Measurements from ENCODE around the gene ZCWPW1. TPM values are rescaled to one million over a fixed set of nuclear protein-coding genes. Genes with fewer than 3 reads are reported as not detected.
A peak's percentile ranks its signal among the peaks of the same experiment; 100 is the strongest.

ZCWPW1 gene
- total and polyA plus RNA-seq, 2 donors (not counting 1 experiment from before 2014, with no cell fraction given) = 11.3 to 28.0 TPM

GRCh38 chr7:100428967-100429636 lies 599 bp upstream of the ZCWPW1 start:
- WGBS (ENCODE audit: insufficient coverage) = 0% methylated on average over 30 of the region's 40 CpGs
- H3K4me1 Mint-ChIP-seq = peaks cover 41% of the 10 kb centered on the region
- H3K4me3 ChIP-seq (ENCODE audit: control extremely low read depth in 1 of 5, extremely low read depth in 1 of 5, insufficient read depth in 1 of 5, low read depth in 2 of 5, low read length in 4 of 5) = peak overlapping the region; percentile 73 to 91 (median 85)

More at GRCh38 chr7:100428967-100429636, 599 bp upstream of the ZCWPW1 start:
- H3K27me3 ChIP-seq (replicated peaks in 1 of 4; ENCODE audit: control extremely low read depth in 1 of 4, control insufficient read depth in 3 of 4, insufficient read depth in 4 of 4, low read length in 3 of 4) = no peaks in the 10 kb centered on the region
- peak overlapping the region; percentile 100 for H3K9ac ChIP-seq (ENCODE audit: low read length)
- peak overlapping the region; percentile 84 for H3K4me2 ChIP-seq (replicated peaks; ENCODE audit: low read depth, low read length, poor library complexity, severe bottlenecking)
- POLR2A ChIA-PET = interaction anchor here (0.5 to 3.5 kb wide), 41 partner anchors 7 to 1996 kb away, joined by 3 to 44 read pairs (median 5); partner anchors contain the start of genes AP4M1, FBXO24, GNB2 and GPC2
- Mint-ChIP-seq H3K9me3 (ENCODE audit: insufficient read depth) (no peaks in the 10 kb centered on the region), H3K27ac (peak overlapping the region; percentile 100), H3K4me3 (peak overlapping the region; percentile 97), H3K27me3 (no peaks in the 10 kb centered on the region)
- H3K9me3 ChIP-seq (ENCODE audit: control extremely low read depth in 1 of 3, control insufficient read depth in 2 of 3, insufficient read depth in 1 of 3, low read length in 2 of 3) = peaks cover 0 to 7% (median 0%) of the 10 kb centered on the region in 3 donors
- H4K20me1 ChIP-seq (ENCODE audit: control insufficient read depth, insufficient read depth, low read length, poor library complexity, severe bottlenecking) = peaks cover 37% of the 10 kb centered on the region
- CTCF ChIA-PET = interaction anchor here (0.7 to 3.4 kb wide), 9 partner anchors 14 to 347 kb away, joined by 3 to 19 read pairs (median 4); no protein-coding TSS in a partner anchor
- peak overlapping the region; percentile 63 for H2AFZ ChIP-seq (ENCODE audit: insufficient read depth, low read depth, low read length, poor library complexity, severe bottlenecking)
- H3K79me2 ChIP-seq (ENCODE audit: control insufficient read depth, insufficient read depth, low read length) = peaks cover 27% of the 10 kb centered on the region
- peaks cover 5 to 27% of the 10 kb centered on the region in 2 experiments for H3K36me3 ChIP-seq (replicated peaks in 1 of 2; ENCODE audit: control extremely low read depth in 1 of 2, control insufficient read depth in 1 of 2, extremely low read depth in 1 of 2, insufficient read depth in 2 of 2, low read length in 1 of 2)
- intact Hi-C loops (cut with micrococcal nuclease) = loop anchor here (1.0 to 2.0 kb wide), 13 partner anchors 7 to 302 kb away; partner anchors contain the start of genes AGFG2, FBXO24, LAMTOR4 and LRCH4
- H3K27ac ChIP-seq (ENCODE audit: low read length in 2 of 2) = peak overlapping the region; percentile 99 to 100
- H3K4me1 ChIP-seq (ENCODE audit: control insufficient read depth in 2 of 2, insufficient read depth in 2 of 2, low read length in 2 of 2) = peaks cover 24 to 35% of the 10 kb centered on the region in 2 donors
- TF ChIP-seq EZH2 (IDR thresholded peaks at IDR 0.05; ENCODE audit: borderline replicate concordance, insufficient read depth, low read depth, low read length, poor library complexity, severe bottlenecking) (no peak), CTCF (IDR thresholded peaks at IDR 0.05) (no peak)
- ATAC-seq (ENCODE audit: low read depth) (peak; percentile 59), DNase-seq (peak; percentile 100)

All from B cell (primary cell).